Activated naive CD4-positive, alpha-beta T cell treated with anti-CD3 and anti-CD28 coated beads, Interleukin-2, amount 50 U/mL, for 24 hours (primary cell): ENCODE results near the gene PTBP1.

ENCODE experiments used
- H3K27ac Mint-ChIP-seq: one replicate; pipeline ENCODE4 v1.8.0; 2021; ENCODE audit warnings: mild to moderate bottlenecking, mixed read lengths
- H3K27me3 Mint-ChIP-seq: one replicate; pipeline ENCODE4 v1.8.0; 2021; ENCODE audit warnings: mixed read lengths
- H3K36me3 Mint-ChIP-seq: one replicate; pipeline ENCODE4 v1.8.0; 2021; ENCODE audit warnings: mixed read lengths
- H3K4me1 Mint-ChIP-seq: one replicate; pipeline ENCODE4 v1.8.0; 2021; ENCODE audit warnings: mixed read lengths
- H3K4me3 Mint-ChIP-seq: one replicate; pipeline ENCODE4 v1.8.0; 2021; ENCODE audit warnings: mild to moderate bottlenecking, mixed read lengths
- H3K9me3 Mint-ChIP-seq: one replicate; pipeline ENCODE4 v1.8.0; 2021; ENCODE audit warnings: mixed read lengths

PTBP1 gene

GRCh38 chr19:764301-764700 lies 33.0 kb upstream of the PTBP1 start:
- H3K4me3 Mint-ChIP-seq = no peak overlapping the region
- H3K36me3 Mint-ChIP-seq = no peaks in the 10 kb centered on the region
- H3K27me3 Mint-ChIP-seq = no peaks in the 10 kb centered on the region
- no peaks in the 10 kb centered on the region for H3K9me3 Mint-ChIP-seq
- no peaks in the 10 kb centered on the region for H3K4me1 Mint-ChIP-seq
- no peak overlapping the region for H3K27ac Mint-ChIP-seq

- Mint-ChIP-seq H3K4me3 (no peak overlapping the region), H3K4me1 (peaks cover 1% of the 10 kb centered on the region), H3K36me3 (no peaks in the 10 kb centered on the region), H3K27ac (no peak overlapping the region), H3K27me3 (peaks cover 1% of the 10 kb centered on the region), H3K9me3 (no peaks in the 10 kb centered on the region)
These were observed 32.0 kb upstream of the PTBP1 start for GRCh38 chr19:765179-765738.

- Mint-ChIP-seq H3K4me1 (peaks cover 4% of the 10 kb centered on the region), H3K27me3 (peaks cover 3% of the 10 kb centered on the region), H3K4me3 (no peak overlapping the region), H3K27ac (no peak overlapping the region), H3K36me3 (no peaks in the 10 kb centered on the region), H3K9me3 (no peaks in the 10 kb centered on the region)
These were observed 28.8 kb upstream of the PTBP1 start for GRCh38 chr19:768424-768823.

GRCh38 chr19:769616-770015 lies 27.6 kb upstream of the PTBP1 start:
- H3K27me3 Mint-ChIP-seq = peaks cover 3% of the 10 kb centered on the region
- no peak overlapping the region for H3K27ac Mint-ChIP-seq
- peaks cover 4% of the 10 kb centered on the region for H3K4me1 Mint-ChIP-seq
- H3K4me3 Mint-ChIP-seq = no peak overlapping the region
- H3K9me3 Mint-ChIP-seq = no peaks in the 10 kb centered on the region
- H3K36me3 Mint-ChIP-seq = no peaks in the 10 kb centered on the region

GRCh38 chr19:771332-771785 lies 25.9 kb upstream of the PTBP1 start:
- H3K27me3 Mint-ChIP-seq = peaks cover 3% of the 10 kb centered on the region
- no peak overlapping the region for H3K4me3 Mint-ChIP-seq
- H3K27ac Mint-ChIP-seq = no peak overlapping the region
- H3K36me3 Mint-ChIP-seq = no peaks in the 10 kb centered on the region
- H3K9me3 Mint-ChIP-seq = no peaks in the 10 kb centered on the region
- peaks cover 4% of the 10 kb centered on the region for H3K4me1 Mint-ChIP-seq

GRCh38 chr19:772063-772462 lies 25.2 kb upstream of the PTBP1 start:
- Mint-ChIP-seq H3K27ac (peak overlapping the region; percentile 26), H3K4me1 (peaks cover 4% of the 10 kb centered on the region)

GRCh38 chr19:772730-773436 lies 24.4 kb upstream of the PTBP1 start:
- H3K36me3 Mint-ChIP-seq = no peaks in the 10 kb centered on the region
- peaks cover 4% of the 10 kb centered on the region for H3K4me1 Mint-ChIP-seq
- no peak overlapping the region for H3K4me3 Mint-ChIP-seq
- H3K9me3 Mint-ChIP-seq = no peaks in the 10 kb centered on the region
- H3K27me3 Mint-ChIP-seq = peaks cover 3% of the 10 kb centered on the region
- no peak overlapping the region for H3K27ac Mint-ChIP-seq

More at GRCh38 chr19:772063-772462, 25.2 kb upstream of the PTBP1 start:
- no peaks in the 10 kb centered on the region for H3K9me3 Mint-ChIP-seq
- H3K27me3 Mint-ChIP-seq = peaks cover 3% of the 10 kb centered on the region
- no peak overlapping the region for H3K4me3 Mint-ChIP-seq
- no peaks in the 10 kb centered on the region for H3K36me3 Mint-ChIP-seq

GRCh38 chr19:776549-776948 lies 20.7 kb upstream of the PTBP1 start:
- Mint-ChIP-seq H3K27ac (no peak overlapping the region), H3K4me1 (no peaks in the 10 kb centered on the region), H3K9me3 (no peaks in the 10 kb centered on the region), H3K27me3 (no peaks in the 10 kb centered on the region), H3K36me3 (no peaks in the 10 kb centered on the region), H3K4me3 (no peak overlapping the region)

- no peaks in the 10 kb centered on the region for H3K9me3 Mint-ChIP-seq
- no peaks in the 10 kb centered on the region for H3K4me1 Mint-ChIP-seq
- H3K27ac Mint-ChIP-seq = no peak overlapping the region
- no peak overlapping the region for H3K4me3 Mint-ChIP-seq
- H3K36me3 Mint-ChIP-seq = no peaks in the 10 kb centered on the region
- H3K27me3 Mint-ChIP-seq = no peaks in the 10 kb centered on the region
These were observed 18.2 kb upstream of the PTBP1 start for GRCh38 chr19:778910-779653.

- Mint-ChIP-seq H3K4me3 (no peak overlapping the region), H3K27ac (no peak overlapping the region), H3K27me3 (no peaks in the 10 kb centered on the region), H3K4me1 (no peaks in the 10 kb centered on the region), H3K9me3 (no peaks in the 10 kb centered on the region), H3K36me3 (no peaks in the 10 kb centered on the region)
These were observed 16.3 kb upstream of the PTBP1 start for GRCh38 chr19:780935-781334.

- Mint-ChIP-seq H3K36me3 (no peaks in the 10 kb centered on the region), H3K4me3 (no peak overlapping the region), H3K4me1 (no peaks in the 10 kb centered on the region), H3K9me3 (no peaks in the 10 kb centered on the region), H3K27ac (no peak overlapping the region), H3K27me3 (no peaks in the 10 kb centered on the region)
These were observed 15.5 kb upstream of the PTBP1 start for GRCh38 chr19:781800-782184.

- Mint-ChIP-seq H3K9me3 (no peaks in the 10 kb centered on the region), H3K4me1 (no peaks in the 10 kb centered on the region), H3K27me3 (no peaks in the 10 kb centered on the region), H3K27ac (no peak overlapping the region), H3K36me3 (no peaks in the 10 kb centered on the region), H3K4me3 (no peak overlapping the region)
These were observed 14.9 kb upstream of the PTBP1 start for GRCh38 chr19:782185-782877.

GRCh38 chr19:782878-783668 lies 14.2 kb upstream of the PTBP1 start:
- Mint-ChIP-seq H3K36me3 (no peaks in the 10 kb centered on the region), H3K4me3 (no peak overlapping the region), H3K27me3 (no peaks in the 10 kb centered on the region), H3K9me3 (no peaks in the 10 kb centered on the region), H3K4me1 (no peaks in the 10 kb centered on the region), H3K27ac (no peak overlapping the region)

- H3K4me3 Mint-ChIP-seq = no peak overlapping the region
- no peaks in the 10 kb centered on the region for H3K4me1 Mint-ChIP-seq
- no peaks in the 10 kb centered on the region for H3K36me3 Mint-ChIP-seq
- no peaks in the 10 kb centered on the region for H3K9me3 Mint-ChIP-seq
- H3K27ac Mint-ChIP-seq = no peak overlapping the region
- no peaks in the 10 kb centered on the region for H3K27me3 Mint-ChIP-seq
These were observed 12.7 kb upstream of the PTBP1 start for GRCh38 chr19:784541-784940.

- H3K4me3 Mint-ChIP-seq = no peak overlapping the region
- H3K36me3 Mint-ChIP-seq = no peaks in the 10 kb centered on the region
- H3K4me1 Mint-ChIP-seq = no peaks in the 10 kb centered on the region
- no peaks in the 10 kb centered on the region for H3K9me3 Mint-ChIP-seq
- no peaks in the 10 kb centered on the region for H3K27me3 Mint-ChIP-seq
- no peak overlapping the region for H3K27ac Mint-ChIP-seq
These were observed 9.7 kb upstream of the PTBP1 start for GRCh38 chr19:787536-787935.
